Liver (tissue), 9 donors: ENCODE results near the gene CPED1. TPM values are rescaled to one million over a fixed set of nuclear protein-coding genes. Genes with fewer than 3 reads are reported as not detected.

Experiments
- DNase-seq: peaks from one replicate; pipeline ENCODE4 v3.0.0-alpha.2; 2017; ENCODE audit warnings: low spot score
- H3K27ac ChIP-seq, 2 donors: one replicate each; pipeline ENCODE4 v1.7.0; 2013; ENCODE audit warnings: inconsistent platforms in 2 of 2, low read length in 2 of 2, control low read depth in 1 of 2, low read depth in 1 of 2, mild to moderate bottlenecking in 1 of 2
- H3K27me3 ChIP-seq, 4 donors: one replicate each; pipeline versions ENCODE4 v1.6.1 to v1.7.0; 2013; ENCODE audit warnings: low read length in 3 of 4, inconsistent platforms in 1 of 4, mild to moderate bottlenecking in 1 of 4, moderate library complexity in 1 of 4; ENCODE audit not compliant: control insufficient read depth in 4 of 4, insufficient read depth in 4 of 4
- H3K36me3 ChIP-seq, 4 donors: one replicate each; pipeline versions ENCODE4 v1.6.1 to v1.7.0; 2013; ENCODE audit warnings: low read length in 3 of 4, mild to moderate bottlenecking in 3 of 4, low read depth in 1 of 4, moderate library complexity in 1 of 4; ENCODE audit not compliant: control insufficient read depth in 4 of 4, insufficient read depth in 3 of 4
- H3K4me1 ChIP-seq, 4 donors: one replicate each; pipeline versions ENCODE4 v1.6.1 to v1.7.0; 2013; ENCODE audit warnings: low read length in 3 of 4, mild to moderate bottlenecking in 3 of 4, moderate library complexity in 1 of 4; ENCODE audit not compliant: control insufficient read depth in 4 of 4, insufficient read depth in 4 of 4
- H3K4me3 ChIP-seq, 3 donors: one replicate each; pipeline versions ENCODE4 v1.6.1 to v1.7.0; 2013; ENCODE audit warnings: low read length in 3 of 3, control low read depth in 1 of 3, low read depth in 1 of 3, mild to moderate bottlenecking in 1 of 3
- H3K9ac ChIP-seq, 2 donors: one replicate each; pipeline ENCODE4 v1.7.0; 2013; ENCODE audit warnings: low read length in 2 of 2, mild to moderate bottlenecking in 2 of 2, moderate library complexity in 2 of 2, control low read depth in 1 of 2, low read depth in 1 of 2
- H3K9me3 ChIP-seq, 4 donors: one replicate each; pipeline versions ENCODE4 v1.6.1 to v1.7.0; 2013; ENCODE audit warnings: low read length in 3 of 4; ENCODE audit not compliant: control insufficient read depth in 4 of 4
- ATF3 ChIP-seq: IDR thresholded peaks from 2 replicates; pipeline ENCODE4 v1.6.1; 2016; ENCODE audit warnings: antibody characterized with exemption
- FOXA1 ChIP-seq: IDR thresholded peaks from 2 replicates; pipeline ENCODE4 v1.6.1; 2016; ENCODE audit warnings: antibody characterized with exemption
- FOXA2 ChIP-seq: IDR thresholded peaks from 2 replicates; pipeline ENCODE4 v1.6.1; 2016; ENCODE audit warnings: antibody characterized with exemption
- HNF4A ChIP-seq, 2 donors: conservative IDR thresholded peaks; 2 replicates each; pipeline ENCODE4 v1.6.1; 2016; ENCODE audit warnings: antibody characterized with exemption in 2 of 2, mild to moderate bottlenecking in 2 of 2
- REST ChIP-seq: IDR thresholded peaks from 2 replicates; pipeline ENCODE4 v1.6.1; 2016; ENCODE audit warnings: antibody characterized with exemption, mild to moderate bottlenecking
- RXRA ChIP-seq, 2 donors: IDR thresholded peaks; 2 replicates each; pipeline ENCODE4 v1.6.1; 2017 to 2018; ENCODE audit warnings: antibody characterized with exemption in 2 of 2, mild to moderate bottlenecking in 1 of 2
- SP1 ChIP-seq: IDR thresholded peaks from 2 replicates; pipeline ENCODE4 v1.6.1; 2018; ENCODE audit warnings: antibody characterized with exemption, mild to moderate bottlenecking
- WGBS: extraction: QIAGEN DNeasy Blood & Tissue Kit; methylation state at CpG from one replicate; pipeline ENCODE4 v1.1.7; 2013; 5-methylcytosine and 5-hydroxymethylcytosine counted together
- polyA plus RNA-seq, 2 donors: library from polyadenylated mRNA; stranded (reverse) in 1 of 2; unstranded in 1 of 2; fragments of 200-250 nt in 1 of 2; fragments of >200 nt in 1 of 2; fragmentation: Nextera tagmentation in 1 of 2; extraction: Ambion mirVana in 1 of 2; gene quantifications; one replicate each; pipeline versions ENCODE4 v1.2.1 to v1.2.3, GENCODE V29; 2013 to 2015
- total RNA-seq, 2 donors: library from RNA; depleted of rRNA; stranded (reverse); fragments of >200 nt; gene quantifications; one replicate each; pipeline ENCODE4 v1.2.3, GENCODE V29; 2014
- donor health status: healthy.
- donor health status: healthy.
- donor health status: healthy.
- donor health status: healthy.
- donor health status: healthy.

CPED1 gene
- total and polyA plus RNA-seq, 4 donors, result 8.5 to 58.0 (median 14.6) TPM

GRCh38 chr7:121157885-121158590 lies 169.5 kb downstream of the CPED1 start:
- H3K9me3 ChIP-seq, result no peaks in the 10 kb centered on the region
- H3K9ac ChIP-seq, result no peak overlapping the region
- 39% methylated on average over 2 of the region's 2 CpGs for WGBS
- no peak overlapping the region for H3K4me3 ChIP-seq
- peaks cover 0 to 2% (median 0%) of the 10 kb centered on the region in 4 donors for H3K36me3 ChIP-seq
- TF ChIP-seq REST, result no peak
- TF ChIP-seq HNF4A (conservative IDR thresholded peaks at IDR 0.05), result peak in 1 of 2 donors; percentile 18
- H3K27ac ChIP-seq, result no peak overlapping the region
- H3K27me3 ChIP-seq, result no peaks in the 10 kb centered on the region
- peaks cover 2 to 19% (median 11%) of the 10 kb centered on the region in 4 donors for H3K4me1 ChIP-seq
- DNase-seq, result no peak

- Histone ChIP-seq H3K27me3 (no peaks in the 10 kb centered on the region), H3K9ac (no peak overlapping the region), H3K4me3 (no peak overlapping the region), H3K36me3 (no peaks in the 10 kb centered on the region), H3K9me3 (no peaks in the 10 kb centered on the region), H3K4me1 (peaks cover 2 to 19% (median 11%) of the 10 kb centered on the region in 4 donors), H3K27ac (no peak overlapping the region)
- TF ChIP-seq ATF3 (no peak), FOXA2 (no peak), SP1 (no peak), RXRA (IDR thresholded peaks at IDR 0.05) (no peak)
- WGBS, result 83% methylated on average over 3 of the region's 3 CpGs
- no peak for DNase-seq
Measured at GRCh38 chr7:121158665-121159064, 170.2 kb downstream of the CPED1 start.

GRCh38 chr7:121159553-121159952 lies 171.0 kb downstream of the CPED1 start:
- TF ChIP-seq ATF3 (no peak), FOXA1 (no peak)
- Histone ChIP-seq H3K36me3 (no peaks in the 10 kb centered on the region), H3K9me3 (no peaks in the 10 kb centered on the region), H3K4me1 (peaks cover 2 to 19% (median 11%) of the 10 kb centered on the region in 4 donors), H3K27ac (no peak overlapping the region), H3K9ac (no peak overlapping the region), H3K4me3 (no peak overlapping the region), H3K27me3 (no peaks in the 10 kb centered on the region)
- no peak for DNase-seq
- WGBS, result 80% methylated on average over 3 of the region's 3 CpGs
